ENCODE results near the gene RAP1A. TPM values are rescaled to one million over a fixed set of nuclear protein-coding genes. Genes with fewer than 3 reads are reported as not detected.

Gene RAP1A
- total RNA-seq, 1 experiment from 2014 or later = 19.0 TPM

GRCh38 chr1:111620441-111620971 is 917 bp downstream of the RAP1A start:
- ChIA-PET POLR2A (ENCODE audit: unreplicated experiment) (no interaction called here), CTCF (interaction anchor here (0.5 to 0.9 kb wide), 4 partner anchors 27 to 1398 kb away, joined by 4 to 21 read pairs (median 8); no protein-coding TSS in a partner anchor)
- DNase-seq (peak; percentile 18), ATAC-seq (peak; percentile 39; the same call in 1 of the 2 replicates)
- H2AFZ ChIP-seq (ENCODE audit: low read length) = peak overlapping the region; percentile 80
- intact Hi-C loops (cut with micrococcal nuclease) = no loop called here
- H3K4me2 ChIP-seq (ENCODE audit: low read length) = peak overlapping the region; percentile 94
- peaks cover 56% of the 10 kb centered on the region for H3K79me2 ChIP-seq (ENCODE audit: low read length)
- no peaks in the 10 kb centered on the region for H3K9me3 ChIP-seq (ENCODE audit: low read length)
- H3K27me3 ChIP-seq (ENCODE audit: low read length) = no peaks in the 10 kb centered on the region
- H3K9me2 ChIP-seq (replicated peaks; ENCODE audit: low read length) = no peaks in the 10 kb centered on the region
- no TSS peak for BruUV-seq (replicated peaks)
- H3K9ac ChIP-seq (ENCODE audit: low read length) = peak overlapping the region; percentile 82
- TF ChIP-seq EZH2phosphoT487 (IDR thresholded peaks at IDR 0.05; ENCODE audit: borderline replicate concordance, low read length) (no peak), EZH2 (IDR thresholded peaks at IDR 0.05; ENCODE audit: low read length, unreplicated experiment) (no peak)
- TF ChIP-seq, protein P1, sequence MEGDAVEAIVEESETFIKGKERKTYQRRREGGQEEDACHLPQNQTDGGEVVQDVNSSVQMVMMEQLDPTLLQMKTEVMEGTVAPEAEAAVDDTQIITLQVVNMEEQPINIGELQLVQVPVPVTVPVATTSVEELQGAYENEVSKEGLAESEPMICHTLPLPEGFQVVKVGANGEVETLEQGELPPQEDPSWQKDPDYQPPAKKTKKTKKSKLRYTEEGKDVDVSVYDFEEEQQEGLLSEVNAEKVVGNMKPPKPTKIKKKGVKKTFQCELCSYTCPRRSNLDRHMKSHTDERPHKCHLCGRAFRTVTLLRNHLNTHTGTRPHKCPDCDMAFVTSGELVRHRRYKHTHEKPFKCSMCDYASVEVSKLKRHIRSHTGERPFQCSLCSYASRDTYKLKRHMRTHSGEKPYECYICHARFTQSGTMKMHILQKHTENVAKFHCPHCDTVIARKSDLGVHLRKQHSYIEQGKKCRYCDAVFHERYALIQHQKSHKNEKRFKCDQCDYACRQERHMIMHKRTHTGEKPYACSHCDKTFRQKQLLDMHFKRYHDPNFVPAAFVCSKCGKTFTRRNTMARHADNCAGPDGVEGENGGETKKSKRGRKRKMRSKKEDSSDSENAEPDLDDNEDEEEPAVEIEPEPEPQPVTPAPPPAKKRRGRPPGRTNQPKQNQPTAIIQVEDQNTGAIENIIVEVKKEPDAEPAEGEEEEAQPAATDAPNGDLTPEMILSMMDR (conservative IDR thresholded peaks at IDR 0.05; ENCODE audit: low read depth, low read length) = no peak
- peaks cover 18% of the 10 kb centered on the region for H3K4me1 ChIP-seq (ENCODE audit: insufficient read depth, low read length)
- H3K4me3 ChIP-seq (ENCODE audit: low read length) = peak overlapping the region; percentile 94
- H3K27ac ChIP-seq (ENCODE audit: low read length) = peak overlapping the region; percentile 34; the same call in 1 of the 2 replicates
- H3K36me3 ChIP-seq (ENCODE audit: low read depth, low read length) = no peaks in the 10 kb centered on the region
- no peaks in the 10 kb centered on the region for H4K20me1 ChIP-seq (ENCODE audit: low read length)
- no peaks in the 10 kb centered on the region for H3F3A ChIP-seq (ENCODE audit: low read length, unreplicated experiment)

- DNase-seq (no peak), ATAC-seq (no peak)
- no peaks in the 10 kb centered on the region for H4K20me1 ChIP-seq (ENCODE audit: low read length)
- H3K9me3 ChIP-seq (ENCODE audit: low read length) = no peaks in the 10 kb centered on the region
- intact Hi-C loops (cut with micrococcal nuclease) = no loop called here
- H3K27me3 ChIP-seq (ENCODE audit: low read length) = no peaks in the 10 kb centered on the region
- BruUV-seq (replicated peaks) = TSS peak; percentile 30
- no peaks in the 10 kb centered on the region for H3K36me3 ChIP-seq (ENCODE audit: low read depth, low read length)
- no peak overlapping the region for H3K27ac ChIP-seq (ENCODE audit: low read length)
- H3K4me2 ChIP-seq (ENCODE audit: low read length) = peak overlapping the region; percentile 94
- peak overlapping the region; percentile 82 for H3K9ac ChIP-seq (ENCODE audit: low read length)
- TF ChIP-seq EZH2phosphoT487 (IDR thresholded peaks at IDR 0.05; ENCODE audit: borderline replicate concordance, low read length) (no peak), EZH2 (IDR thresholded peaks at IDR 0.05; ENCODE audit: low read length, unreplicated experiment) (no peak)
- TF ChIP-seq, protein P1 (conservative IDR thresholded peaks at IDR 0.05; ENCODE audit: low read depth, low read length) = no peak
- H2AFZ ChIP-seq (ENCODE audit: low read length) = peak overlapping the region; percentile 80; the same call in 1 of the 2 replicates
- peaks cover 61% of the 10 kb centered on the region for H3K79me2 ChIP-seq (ENCODE audit: low read length)
- H3K9me2 ChIP-seq (replicated peaks; ENCODE audit: low read length) = no peaks in the 10 kb centered on the region
- H3F3A ChIP-seq (ENCODE audit: low read length, unreplicated experiment) = no peaks in the 10 kb centered on the region
- ChIA-PET POLR2A (ENCODE audit: unreplicated experiment) (no interaction called here), CTCF (no interaction called here)
- peaks cover 18% of the 10 kb centered on the region for H3K4me1 ChIP-seq (ENCODE audit: insufficient read depth, low read length)
- peak overlapping the region; percentile 94 for H3K4me3 ChIP-seq (ENCODE audit: low read length)
Observed at GRCh38 chr1:111621050-111621449, 1.5 kb downstream of the RAP1A start.

GRCh38 chr1:111622166-111622565 is 2.6 kb downstream of the RAP1A start:
- TF ChIP-seq EZH2 (IDR thresholded peaks at IDR 0.05; ENCODE audit: low read length, unreplicated experiment) = no peak
- TF ChIP-seq EZH2phosphoT487 (IDR thresholded peaks at IDR 0.05; ENCODE audit: borderline replicate concordance, low read length) = no peak
- TF ChIP-seq, protein P1 (conservative IDR thresholded peaks at IDR 0.05; ENCODE audit: low read depth, low read length) = no peak
- no peak overlapping the region for H2AFZ ChIP-seq (ENCODE audit: low read length)
- no peaks in the 10 kb centered on the region for H3F3A ChIP-seq (ENCODE audit: low read length, unreplicated experiment)
- peaks cover 18% of the 10 kb centered on the region for H3K4me1 ChIP-seq (ENCODE audit: insufficient read depth, low read length)
- H3K36me3 ChIP-seq (ENCODE audit: low read depth, low read length) = no peaks in the 10 kb centered on the region
- no peak overlapping the region for H3K4me3 ChIP-seq (ENCODE audit: low read length)
- no peak overlapping the region for H3K9ac ChIP-seq (ENCODE audit: low read length)
- H3K27ac ChIP-seq (ENCODE audit: low read length) = no peak overlapping the region
- no peaks in the 10 kb centered on the region for H3K27me3 ChIP-seq (ENCODE audit: low read length)
- CTCF ChIA-PET = no interaction called here
- H3K4me2 ChIP-seq (ENCODE audit: low read length) = no peak overlapping the region; the same call in 1 of the 2 replicates
- intact Hi-C loops (cut with micrococcal nuclease) = no loop called here
- H3K9me3 ChIP-seq (ENCODE audit: low read length) = no peaks in the 10 kb centered on the region
- H4K20me1 ChIP-seq (ENCODE audit: low read length) = no peaks in the 10 kb centered on the region
- no TSS peak for BruUV-seq (replicated peaks)
- POLR2A ChIA-PET (ENCODE audit: unreplicated experiment) = no interaction called here
- DNase-seq = no peak
- H3K9me2 ChIP-seq (replicated peaks; ENCODE audit: low read length) = no peaks in the 10 kb centered on the region
- H3K79me2 ChIP-seq (ENCODE audit: low read length) = peaks cover 72% of the 10 kb centered on the region
- no peak for ATAC-seq

Measured in PC-3 (cell line).